Left cardiac atrium (tissue), 4 donors: ENCODE measurements around the gene ATF5. TPM values are rescaled to one million over a fixed set of nuclear protein-coding genes. Genes with fewer than 3 reads are reported as not detected.
"Not testable (repeated sequence)": the region's sequence is repeated elsewhere in the genome, so short reads cannot be mapped to it uniquely, and the experiment has no call there.

Experiments
- ATAC-seq, 2 donors: fragments of 200-7000 bp; cut with Tn5 transposase; one replicate each; pipeline ENCODE4 v1.9.1; 2020; ENCODE audit warnings: mild to moderate bottlenecking in 2 of 2, moderate library complexity in 2 of 2
- DNase-seq: peaks from one replicate; pipeline ENCODE4 v3.0.0-alpha.2; 2020
- intact Hi-C, 2 donors: fragments of 100-400 bp; cut with DNase I; formaldehyde crosslinking; loops; one replicate each; pipeline versions ENCODE4 v1.14.1 to v1.15.1; 2022 to 2023
- microRNA-seq, 2 donors: library from miRNA; unstranded; fragments of <30 nt; microRNA quantifications; one replicate each; pipeline ENCODE4 v1.2.0, GENCODE V29; 2020
- total RNA-seq, 2 donors: library from RNA; stranded (reverse); fragmentation: NEBNext Ultra II Directional; extraction: Animal tissue kit (Norgen Biotek cat#: 25700); gene quantifications; one replicate each; pipeline ENCODE4 v1.2.1, GENCODE V29; 2021
- donor health status: DM: no; HTN: yes; CAD: no.
- donor health status: DM: no; HTN: yes; CAD: no; lungs with severe emphysema.
- donor health status: DM: yes; HTN: yes; CAD: no.
- donor health status: Dilated cardiomyopathy.

ATF5 gene
- total RNA-seq, 2 donors from 2014 or later, result 16.6 to 18.9 TPM

DNA sequence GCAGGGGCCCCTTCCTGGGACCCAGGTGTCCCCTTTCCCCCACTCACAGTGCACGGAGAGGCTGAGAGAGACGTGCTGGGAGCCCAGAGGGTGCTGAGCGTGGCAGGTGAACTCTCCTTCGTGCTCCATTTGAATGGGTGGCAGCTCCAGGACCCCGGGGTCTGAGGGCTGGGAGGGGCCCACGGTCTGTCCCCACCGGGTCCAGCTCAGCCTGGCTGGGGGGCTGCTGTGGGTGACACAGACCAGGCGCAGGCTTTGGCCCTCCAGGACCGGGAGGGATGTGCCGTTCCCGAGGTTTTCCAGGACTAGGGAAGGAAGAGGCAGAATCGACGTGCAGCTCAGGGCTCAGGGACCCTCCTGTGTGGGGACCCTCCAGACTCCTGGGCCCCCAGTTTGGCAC is 29.6 kb downstream of the ATF5 start:
- intact Hi-C loops, ATAC-seq, DNase-seq: not testable (repeated sequence)

DNA sequence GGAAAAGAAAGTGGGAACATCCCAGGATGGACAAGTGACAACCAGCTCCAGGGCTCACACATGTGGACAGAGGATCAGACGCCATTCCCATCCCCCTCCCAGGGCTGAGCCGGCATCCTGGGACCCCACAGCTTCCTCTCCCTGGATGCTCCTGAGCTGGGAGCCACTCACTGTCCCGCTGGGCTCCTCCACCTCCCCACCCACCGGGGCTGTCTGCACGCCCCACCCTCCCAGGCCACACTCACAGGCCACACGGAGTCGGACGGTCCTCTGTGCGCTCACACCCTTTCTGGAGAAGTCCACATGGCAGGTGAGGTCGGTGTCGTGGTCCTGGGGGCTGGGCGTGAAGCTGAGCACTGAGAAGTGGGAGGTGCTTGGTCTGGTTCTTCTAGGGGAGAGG is 30.9 kb downstream of the ATF5 start:
- intact Hi-C loops, DNase-seq, ATAC-seq: not testable (repeated sequence)

DNA sequence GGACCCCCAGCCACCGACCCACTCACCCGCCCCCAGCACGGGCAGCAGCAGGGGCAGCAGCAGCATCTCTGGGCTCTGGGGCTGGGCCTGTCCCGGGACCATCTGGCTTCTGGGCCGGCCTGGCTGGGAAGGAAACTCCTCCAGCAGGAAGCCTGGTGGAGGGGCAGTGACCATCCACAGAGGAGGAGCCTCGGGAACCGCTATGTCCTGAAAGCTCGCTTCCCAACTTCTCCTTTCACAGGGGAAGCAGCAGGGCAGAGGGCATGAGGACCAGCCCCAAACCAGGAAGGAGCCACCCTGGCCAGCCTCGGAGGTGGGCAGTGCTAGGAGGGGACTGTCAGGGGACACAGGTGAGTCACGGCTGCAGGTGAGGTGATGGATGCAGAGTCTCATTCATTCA is 32.0 kb downstream of the ATF5 start, which contains the start of gene SIGLEC11:
Gene SIGLEC11, minus strand, starts transcription at position 193 of the 400 bp plus-strand sequence. Its CDS starts 91 bp downstream, at position 102.
- intact Hi-C loops, DNase-seq: not testable (repeated sequence)
- peak; percentile 38 to 69 for ATAC-seq

GRCh38 chr19:49968279-49968922 is 39.4 kb downstream of the ATF5 start:
- DNase-seq (no peak), ATAC-seq (no peak)
- intact Hi-C loops, result no loop called here

DNA sequence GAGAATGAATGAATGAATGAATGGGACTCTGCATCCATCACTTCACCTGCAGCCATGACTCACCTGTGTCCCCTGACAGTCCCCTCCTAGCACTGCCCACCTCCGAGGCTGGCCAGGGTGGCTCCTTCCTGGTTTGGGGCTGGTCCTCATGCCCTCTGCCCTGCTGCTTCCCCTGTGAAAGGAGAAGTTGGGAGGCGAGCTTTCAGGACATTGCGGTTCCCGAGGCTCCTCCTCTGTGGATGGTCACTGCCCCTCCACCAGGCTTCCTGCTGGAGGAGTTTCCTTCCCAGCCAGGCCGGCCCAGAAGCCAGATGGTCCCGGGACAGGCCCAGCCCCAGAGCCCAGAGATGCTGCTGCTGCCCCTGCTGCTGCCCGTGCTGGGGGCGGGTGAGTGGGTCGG is 40.4 kb downstream of the ATF5 start:
- ATAC-seq, result peak; percentile 45 to 73
- intact Hi-C loops, DNase-seq: not testable (repeated sequence)

- DNase-seq (no peak), ATAC-seq (peak in 1 of 2 donors; percentile 24)
Measured at GRCh38 chr19:49971991-49972411, 43.0 kb downstream of the ATF5 start.

GRCh38 chr19:49972841-49973240 is 43.8 kb downstream of the ATF5 start:
- no peak for ATAC-seq
- no peak for DNase-seq
- intact Hi-C loops, result no loop called here

More at GRCh38 chr19:49971991-49972411, 43.0 kb downstream of the ATF5 start:
- intact Hi-C loops, result no loop called here

DNA sequence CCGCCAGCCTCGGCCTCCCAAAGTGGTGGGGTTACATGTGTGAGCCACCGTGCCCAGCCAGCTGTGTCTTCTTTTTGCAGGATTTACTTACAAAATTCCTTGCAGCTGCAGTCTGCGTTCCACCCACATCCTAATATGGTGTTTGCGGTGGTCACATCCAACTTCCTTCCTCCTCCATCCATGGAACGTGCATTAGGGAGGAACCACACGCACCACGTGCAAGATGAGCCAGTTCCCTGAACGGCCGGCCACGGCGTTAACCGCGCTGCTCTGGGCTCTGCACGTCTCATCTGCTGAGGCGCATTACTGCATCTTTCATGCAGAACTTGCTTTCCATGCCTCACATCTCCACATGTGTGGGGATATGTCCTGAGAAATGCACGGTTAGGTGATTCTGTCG is 45.0 kb downstream of the ATF5 start:
- DNase-seq, result peak; percentile 43
- intact Hi-C loops, result no loop called here

DNA sequence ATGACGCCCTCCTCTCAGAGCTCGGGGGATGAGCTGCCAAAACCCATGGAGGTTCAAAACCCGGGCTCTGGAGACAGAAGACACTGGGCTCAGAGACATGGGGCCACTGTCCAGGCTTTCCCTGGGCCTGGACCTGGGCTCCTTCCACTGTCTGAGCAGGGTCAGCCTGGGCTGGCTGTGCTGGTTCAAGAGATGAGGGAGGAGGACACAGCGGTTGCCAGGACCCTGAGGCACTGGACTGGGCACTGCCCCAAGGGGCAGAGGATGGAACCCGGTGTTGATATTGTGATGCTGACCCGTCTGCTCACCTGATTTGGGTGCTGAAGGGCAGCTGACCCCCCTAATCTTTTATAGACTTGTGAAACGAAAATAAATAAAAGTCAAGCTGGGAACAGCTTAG is 46.0 kb downstream of the ATF5 start:
- ATAC-seq (no peak), DNase-seq (no peak)
- intact Hi-C loops, result no loop called here

More for the DNA sequence above, 45.0 kb downstream of the ATF5 start:
- ATAC-seq, result peak in 1 of 2 donors; percentile 36

- DNase-seq (no peak), ATAC-seq (no peak)
- intact Hi-C loops, result no loop called here
Measured at GRCh38 chr19:49976496-49976895, 47.5 kb downstream of the ATF5 start.

- intact Hi-C loops, result no loop called here
- DNase-seq, result no peak
- ATAC-seq, result no peak
Measured at GRCh38 chr19:49977076-49977475, 48.1 kb downstream of the ATF5 start.

- no peak for DNase-seq
Measured at GRCh38 chr19:49977881-49978280, 48.9 kb downstream of the ATF5 start.

DNA sequence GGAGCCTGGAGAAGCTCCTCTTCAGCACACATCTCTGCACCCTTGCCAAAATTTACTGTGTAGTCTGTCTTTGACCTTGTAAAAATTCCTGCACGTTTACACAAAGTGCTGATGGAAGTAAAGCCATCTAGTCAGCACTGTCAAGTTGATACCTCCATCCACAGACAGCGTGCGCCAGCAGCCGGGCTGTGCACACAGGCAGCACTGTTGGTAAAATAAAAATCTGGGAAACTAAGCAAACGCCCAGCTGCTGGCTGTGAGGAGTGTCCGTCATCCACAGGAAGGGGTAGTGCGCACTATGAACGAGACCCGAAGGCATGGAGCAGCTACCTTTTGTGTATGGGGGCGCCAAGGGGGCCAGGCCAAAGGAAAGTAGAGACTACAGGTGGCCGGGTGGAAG is 49.3 kb downstream of the ATF5 start:
- DNase-seq, result no peak
- ATAC-seq, result no peak
- intact Hi-C loops, result no loop called here

More at GRCh38 chr19:49977881-49978280, 48.9 kb downstream of the ATF5 start:
- intact Hi-C loops, result no loop called here
- no peak for ATAC-seq

DNA sequence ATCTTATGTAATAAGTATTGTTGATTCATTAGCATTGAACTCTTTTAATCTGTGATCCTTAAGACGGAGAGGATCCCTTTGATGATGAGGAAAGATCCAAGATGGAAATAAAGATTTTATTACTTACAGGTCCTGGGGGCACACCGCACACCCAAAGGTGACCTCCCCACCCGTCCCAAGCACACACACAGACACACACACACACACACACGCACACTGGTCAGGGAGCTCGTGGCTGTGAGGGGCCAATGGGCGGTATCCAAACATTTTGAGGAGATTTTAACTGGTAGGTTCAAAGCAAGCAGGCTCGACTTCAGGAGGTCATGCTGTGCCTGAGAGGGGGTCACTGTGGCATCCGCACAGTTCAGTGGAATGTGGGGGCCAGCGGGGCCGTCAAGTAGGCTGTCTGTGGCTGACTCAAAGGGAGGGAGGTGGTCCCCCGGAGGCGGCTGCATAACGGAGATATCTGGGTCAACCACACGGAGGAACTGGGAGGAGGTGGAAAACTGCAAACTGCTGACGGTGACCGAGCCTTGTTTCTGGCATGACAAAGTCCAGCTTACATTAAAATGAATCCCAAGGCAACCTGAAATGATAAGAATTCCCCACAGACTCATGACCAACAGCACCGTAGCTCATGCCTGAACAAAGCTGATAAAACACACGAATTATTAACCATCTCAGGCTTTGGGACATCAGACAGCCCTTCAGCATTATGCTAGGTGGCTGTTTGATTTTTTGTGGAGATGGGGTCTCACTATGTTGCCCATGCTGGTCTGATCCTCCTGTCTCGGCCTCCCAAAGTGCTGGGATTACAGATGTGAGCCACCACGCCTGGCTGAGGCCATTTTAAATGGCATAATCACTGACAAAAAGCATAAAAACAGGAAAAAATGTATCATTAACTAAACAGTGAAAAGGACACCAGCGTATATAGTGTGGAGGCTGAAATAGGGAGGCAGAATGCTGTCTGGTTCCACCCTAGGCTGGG is 52.9 kb downstream of the ATF5 start:
- ATAC-seq (no peak), DNase-seq (no peak)
- intact Hi-C loops, result loop anchor here in 1 of 2 donors (2.0 kb wide), 1 partner anchor 45 kb away; no protein-coding TSS in a partner anchor

Small RNA genes lying within 50 kb of the gene (microRNA-seq; reads per million reads assigned to microRNA genes)
- 0 to 0.60 reads per million in 2 donors for gene MIR4750

Other genes with a start within 250 kb of the ATF5 start
- gene ADM5, start 239.6 kb upstream of the ATF5 start, total RNA-seq, result 1 to 10 TPM; 1.1 to 1.2 TPM
- gene CPT1C, start 238.1 kb upstream of the ATF5 start, total RNA-seq, result 1 to 10 TPM; 4.7 to 5.1 TPM
- 1 to 10 TPM in 1 of 2 donors, under 1 TPM in 1; 0.76 to 1.1 TPM for gene TSKS, start 165.9 kb upstream of the ATF5 start, total RNA-seq
- 10 to 100 TPM; 68.0 to 77.8 TPM for gene AP2A1, start 162.2 kb upstream of the ATF5 start, total RNA-seq
- 10 to 100 TPM; 11.0 to 16.2 TPM for gene FUZ, start 115.9 kb upstream of the ATF5 start, total RNA-seq
- 10 to 100 TPM; 48.7 to 55.6 TPM for gene MED25, start 110.9 kb upstream of the ATF5 start, total RNA-seq
- 100 to 1,000 TPM; 113 to 122 TPM for gene PTOV1, start 78.0 kb upstream of the ATF5 start, total RNA-seq
- 10 to 100 TPM; 38.7 to 54.5 TPM for gene PNKP, start 61.6 kb upstream of the ATF5 start, total RNA-seq
- gene AKT1S1, start 51.9 kb upstream of the ATF5 start, total RNA-seq, result 10 to 100 TPM; 33.5 to 36.6 TPM
- 10 to 100 TPM; 28.3 to 36.0 TPM for gene TBC1D17, start 51.5 kb upstream of the ATF5 start, total RNA-seq
- gene IL4I1, start 32.3 kb upstream of the ATF5 start, total RNA-seq, result under 1 TPM; 0.34 to 0.38 TPM
- 10 to 100 TPM; 28.1 to 29.8 TPM for gene NUP62, start 299 bp downstream of the ATF5 start, total RNA-seq
- gene SIGLEC11, start 32.0 kb downstream of the ATF5 start, total RNA-seq, result 1 to 10 TPM in 1 of 2 donors, under 1 TPM in 1; 0.39 to 1.3 TPM
- 10 to 100 TPM; 18.5 to 23.5 TPM for gene VRK3, start 96.2 kb downstream of the ATF5 start, total RNA-seq
- 1 to 10 TPM; 4.3 to 6.1 TPM for gene ZNF473, start 96.8 kb downstream of the ATF5 start, total RNA-seq
- gene IZUMO2, start 234.1 kb downstream of the ATF5 start, total RNA-seq, result not detected